Measurements from ENCODE around the gene TRAK1. TPM values are rescaled to one million over a fixed set of nuclear protein-coding genes. Genes with fewer than 3 reads are reported as not detected.
"Not testable (repeated sequence)": the region's sequence is repeated elsewhere in the genome, so short reads cannot be mapped to it uniquely, and the experiment has no call there.

TRAK1 gene
- total RNA-seq, result 36.1 and 43.5 TPM in 2 replicates

- peak; percentile 97 for DNase-seq (ENCODE audit: low read depth)
- no peak for TF ChIP-seq CTCF (IDR thresholded peaks at IDR 0.05; ENCODE audit: insufficient read depth, low read length, severe bottlenecking)
- peaks cover 3% of the 10 kb centered on the region for H3K36me3 ChIP-seq (ENCODE audit: control insufficient read depth, insufficient read depth, low read length)
- FAIRE-seq, result peak; percentile 97
- no peaks in the 10 kb centered on the region for H3K27me3 ChIP-seq (ENCODE audit: control insufficient read depth, insufficient read depth, low read length)
- H3K4me3 ChIP-seq (ENCODE audit: low read depth, low read length), result peak within 1 kb of the TSS; percentile 37
Measured at GRCh38 chr3:42090973-42091731, at the start of gene TRAK1. Gene TRAK1, plus strand, starts transcription at chr3:42091357. Its CDS starts 113 bp downstream, at chr3:42091470.

GRCh38 chr3:42042747-42043098 is 48.4 kb upstream of the TRAK1 start:
- FAIRE-seq (no peak), DNase-seq (ENCODE audit: low read depth) (no peak)
- no peaks in the 10 kb centered on the region for H3K27me3 ChIP-seq (ENCODE audit: control insufficient read depth, insufficient read depth, low read length)
- TF ChIP-seq CTCF (IDR thresholded peaks at IDR 0.05; ENCODE audit: insufficient read depth, low read length, severe bottlenecking), result no peak
- no peak overlapping the region for H3K4me3 ChIP-seq (ENCODE audit: low read depth, low read length)
- no peaks in the 10 kb centered on the region for H3K36me3 ChIP-seq (ENCODE audit: control insufficient read depth, insufficient read depth, low read length)

- Histone ChIP-seq H3K27me3 (ENCODE audit: control insufficient read depth, insufficient read depth, low read length) (no peaks in the 10 kb centered on the region), H3K36me3 (ENCODE audit: control insufficient read depth, insufficient read depth, low read length) (no peaks in the 10 kb centered on the region), H3K4me3 (ENCODE audit: low read depth, low read length) (no peak overlapping the region)
- no peak for FAIRE-seq
- no peak for DNase-seq (ENCODE audit: low read depth)
- TF ChIP-seq CTCF (IDR thresholded peaks at IDR 0.05; ENCODE audit: insufficient read depth, low read length, severe bottlenecking), result no peak
Measured at GRCh38 chr3:42043099-42043813, 47.9 kb upstream of the TRAK1 start.

- FAIRE-seq, result no peak
Measured at GRCh38 chr3:42045708-42046243, 45.4 kb upstream of the TRAK1 start.

GRCh38 chr3:42048526-42048925 is 42.6 kb upstream of the TRAK1 start:
- H3K4me3 ChIP-seq (ENCODE audit: low read depth, low read length); H3K36me3 ChIP-seq (ENCODE audit: control insufficient read depth, insufficient read depth, low read length); FAIRE-seq; DNase-seq (ENCODE audit: low read depth); H3K27me3 ChIP-seq (ENCODE audit: control insufficient read depth, insufficient read depth, low read length): not testable (repeated sequence)

More at GRCh38 chr3:42045708-42046243, 45.4 kb upstream of the TRAK1 start:
- Histone ChIP-seq H3K36me3 (ENCODE audit: control insufficient read depth, insufficient read depth, low read length) (no peaks in the 10 kb centered on the region), H3K4me3 (ENCODE audit: low read depth, low read length) (no peak overlapping the region), H3K27me3 (ENCODE audit: control insufficient read depth, insufficient read depth, low read length) (no peaks in the 10 kb centered on the region)
- TF ChIP-seq CTCF (IDR thresholded peaks at IDR 0.05; ENCODE audit: insufficient read depth, low read length, severe bottlenecking), result no peak
- DNase-seq (ENCODE audit: low read depth), result no peak

- Histone ChIP-seq H3K27me3 (ENCODE audit: control insufficient read depth, insufficient read depth, low read length) (no peaks in the 10 kb centered on the region), H3K4me3 (ENCODE audit: low read depth, low read length) (no peak overlapping the region), H3K36me3 (ENCODE audit: control insufficient read depth, insufficient read depth, low read length) (no peaks in the 10 kb centered on the region)
- FAIRE-seq (no peak), DNase-seq (ENCODE audit: low read depth) (no peak)
- no peak for TF ChIP-seq CTCF (IDR thresholded peaks at IDR 0.05; ENCODE audit: insufficient read depth, low read length, severe bottlenecking)
Measured at GRCh38 chr3:42050126-42050525, 41.0 kb upstream of the TRAK1 start.

Measured in bronchial epithelial cell (primary cell).